ENCODE results near the gene CDK11B. TPM values are rescaled to one million over a fixed set of nuclear protein-coding genes. Genes with fewer than 3 reads are reported as not detected.
"Not testable (repeated sequence)": the region's sequence is repeated elsewhere in the genome, so short reads cannot be mapped to it uniquely, and the experiment has no call there.

CDK11B gene
- total RNA-seq, 1 donor from 2014 or later: 23.4 TPM

GRCh38 chr1:1689526-1689925, 30.7 kb upstream of the CDK11B start:
- not testable (repeated sequence) for H3K27me3 ChIP-seq (ENCODE audit: insufficient read depth, low read length); H3K27ac Mint-ChIP-seq (ENCODE audit: unreplicated experiment); H3K36me3 Mint-ChIP-seq (ENCODE audit: low read depth, unreplicated experiment); DNase-seq (ENCODE audit: low read depth); H3K27me3 Mint-ChIP-seq (ENCODE audit: low read depth, unreplicated experiment); H3K4me1 ChIP-seq (ENCODE audit: insufficient read depth, low read length); H3K4me3 ChIP-seq (ENCODE audit: insufficient read depth, low read depth, low read length); H3K4me2 ChIP-seq (ENCODE audit: low read length); H3K4me3 Mint-ChIP-seq (ENCODE audit: unreplicated experiment); H3K9ac ChIP-seq (ENCODE audit: low read length); H3K27ac ChIP-seq (ENCODE audit: low read depth, low read length); H3K9me3 Mint-ChIP-seq (ENCODE audit: unreplicated experiment); H2AFZ ChIP-seq (ENCODE audit: low read depth, low read length); H3K9me3 ChIP-seq (ENCODE audit: insufficient read depth, low read depth, low read length); H3K36me3 ChIP-seq (ENCODE audit: insufficient read depth, low read length); FAIRE-seq
- peaks cover 42% of the 10 kb centered on the region for H3K79me2 ChIP-seq (ENCODE audit: insufficient read depth, low read length)
- H4K20me1 ChIP-seq (ENCODE audit: insufficient read depth, low read length): peaks cover 22% of the 10 kb centered on the region
- H3K4me1 Mint-ChIP-seq (ENCODE audit: low read depth, unreplicated experiment): peaks cover 11% of the 10 kb centered on the region

- no peaks in the 10 kb centered on the region for H3K9me3 Mint-ChIP-seq (ENCODE audit: unreplicated experiment)
- FAIRE-seq (no peak), DNase-seq (ENCODE audit: low read depth) (no peak)
- peak overlapping the region; percentile 19 for H3K27ac Mint-ChIP-seq (ENCODE audit: unreplicated experiment)
- peaks cover 58% of the 10 kb centered on the region for H3K79me2 ChIP-seq (ENCODE audit: insufficient read depth, low read length)
- peaks cover 36% of the 10 kb centered on the region for H4K20me1 ChIP-seq (ENCODE audit: insufficient read depth, low read length)
- no peak overlapping the region for H3K9ac ChIP-seq (ENCODE audit: low read length)
- H3K4me3 Mint-ChIP-seq (ENCODE audit: unreplicated experiment): no peak overlapping the region
- no peaks in the 10 kb centered on the region for H3K9me3 ChIP-seq (ENCODE audit: insufficient read depth, low read depth, low read length)
- TF ChIP-seq CTCF (IDR thresholded peaks at IDR 0.05; ENCODE audit: insufficient read depth, low read depth, low read length) (no peak), EZH2 (IDR thresholded peaks at IDR 0.05; ENCODE audit: insufficient read depth, low read length) (no peak)
- H3K27ac ChIP-seq (ENCODE audit: low read depth, low read length): no peak overlapping the region
- peaks cover 4% of the 10 kb centered on the region for H3K4me1 ChIP-seq (ENCODE audit: insufficient read depth, low read length)
- H3K36me3 Mint-ChIP-seq (ENCODE audit: low read depth, unreplicated experiment): peaks cover 3% of the 10 kb centered on the region
- no peak overlapping the region for H2AFZ ChIP-seq (ENCODE audit: low read depth, low read length)
- H3K4me1 Mint-ChIP-seq (ENCODE audit: low read depth, unreplicated experiment): peaks cover 14% of the 10 kb centered on the region
- no peaks in the 10 kb centered on the region for H3K27me3 Mint-ChIP-seq (ENCODE audit: low read depth, unreplicated experiment)
- no peaks in the 10 kb centered on the region for H3K36me3 ChIP-seq (ENCODE audit: insufficient read depth, low read length)
- H3K27me3 ChIP-seq (ENCODE audit: insufficient read depth, low read length): no peaks in the 10 kb centered on the region
- no peak overlapping the region for H3K4me3 ChIP-seq (ENCODE audit: insufficient read depth, low read depth, low read length)
- no peak overlapping the region for H3K4me2 ChIP-seq (ENCODE audit: low read length)
Observed at GRCh38 chr1:1687846-1688245, 29.0 kb upstream of the CDK11B start.

- H3K27me3 Mint-ChIP-seq (ENCODE audit: low read depth, unreplicated experiment): no peaks in the 10 kb centered on the region
- FAIRE-seq (no peak), DNase-seq (ENCODE audit: low read depth) (no peak)
- no peak overlapping the region for H3K4me2 ChIP-seq (ENCODE audit: low read length)
- H3K9me3 ChIP-seq (ENCODE audit: insufficient read depth, low read depth, low read length): no peaks in the 10 kb centered on the region
- H3K79me2 ChIP-seq (ENCODE audit: insufficient read depth, low read length): peaks cover 80% of the 10 kb centered on the region
- H3K4me1 ChIP-seq (ENCODE audit: insufficient read depth, low read length): peaks cover 4% of the 10 kb centered on the region
- no peak overlapping the region for H3K27ac Mint-ChIP-seq (ENCODE audit: unreplicated experiment)
- no peak overlapping the region for H3K4me3 Mint-ChIP-seq (ENCODE audit: unreplicated experiment)
- no peaks in the 10 kb centered on the region for H3K36me3 ChIP-seq (ENCODE audit: insufficient read depth, low read length)
- H4K20me1 ChIP-seq (ENCODE audit: insufficient read depth, low read length): peaks cover 58% of the 10 kb centered on the region
- H2AFZ ChIP-seq (ENCODE audit: low read depth, low read length): no peak overlapping the region
- H3K4me1 Mint-ChIP-seq (ENCODE audit: low read depth, unreplicated experiment): peaks cover 17% of the 10 kb centered on the region
- no peaks in the 10 kb centered on the region for H3K9me3 Mint-ChIP-seq (ENCODE audit: unreplicated experiment)
- H3K36me3 Mint-ChIP-seq (ENCODE audit: low read depth, unreplicated experiment): peaks cover 3% of the 10 kb centered on the region
- H3K27ac ChIP-seq (ENCODE audit: low read depth, low read length): no peak overlapping the region
- no peaks in the 10 kb centered on the region for H3K27me3 ChIP-seq (ENCODE audit: insufficient read depth, low read length)
- no peak overlapping the region for H3K4me3 ChIP-seq (ENCODE audit: insufficient read depth, low read depth, low read length)
- no peak overlapping the region for H3K9ac ChIP-seq (ENCODE audit: low read length)
- no peak for TF ChIP-seq CTCF (IDR thresholded peaks at IDR 0.05; ENCODE audit: insufficient read depth, low read depth, low read length)
- no peak for TF ChIP-seq EZH2 (IDR thresholded peaks at IDR 0.05; ENCODE audit: insufficient read depth, low read length)
Observed at GRCh38 chr1:1684031-1684681, 25.4 kb upstream of the CDK11B start.
